HepG2 (cell line): ENCODE data around the gene CD86. TPM values are rescaled to one million over a fixed set of nuclear protein-coding genes. Genes with fewer than 3 reads are reported as not detected.

Source experiments
- ATAC-seq: fragments of 200-7000 bp; cut with Tn5 transposase; 3 replicates; pipeline ENCODE4 v1.9.1; 2020; ENCODE audit warnings: mild to moderate bottlenecking, moderate library complexity
- BruUV-seq: library from RNA; stranded (reverse); fragments of 400-500 nt; replicated peaks from 2 replicates; lab custom pipeline; 2021; lab: Mats Ljungman, UMichigan
- CTCF ChIA-PET: fragments of 300-600 bp; formaldehyde crosslinking; extraction: SDS; loops from one replicate; lab custom pipeline; 2021; ENCODE audit warnings: low total read pairs, inconsistent platforms, low intra/inter-chr PET ratio; lab: Yijun Ruan, JAX
- POLR2A ChIA-PET: fragments of 350-600 bp; sonication (Branson Sonifier 250); formaldehyde crosslinking; loops from one replicate; lab custom pipeline; 2020; ENCODE audit warnings: antibody characterized with exemption, inconsistent platforms; lab: Yijun Ruan, JAX
- DNase-seq: peaks from one replicate; pipeline ENCODE4 v3.0.0-alpha.2; 2015; ENCODE audit warnings: low spot score
- FAIRE-seq: peaks from 3 replicates; lab custom pipeline; 2011; peaks lifted over from hg19 to GRCh38; lab: Jason Lieb, UNC
- H2AFZ ChIP-seq: one replicate; pipeline ENCODE4 v1.6.1; 2011; ENCODE audit warnings: low read length, inconsistent platforms
- H3K27ac ChIP-seq: fragments of 300-600 bp; 3 replicates; pipeline ENCODE4 v1.8.0; 2011; ENCODE audit warnings: mixed run types, mild to moderate bottlenecking, mixed read lengths, low read length, inconsistent platforms; ENCODE audit not compliant: insufficient read depth; ENCODE audit errors: extremely low read length
- H3K27me3 ChIP-seq, 2 experiments: fragments of 200-600 bp in 1 of 2; 2 replicates in 1 of 2; 3 replicates in 1 of 2; pipeline versions ENCODE4 v1.6.0 to v1.8.0; 2011; ENCODE audit warnings: low read length in 2 of 2, mild to moderate bottlenecking in 2 of 2, moderate library complexity in 2 of 2, inconsistent platforms in 1 of 2; ENCODE audit not compliant: insufficient read depth in 2 of 2, control insufficient read depth in 1 of 2
- H3K36me3 ChIP-seq, 2 experiments: fragments of 200-600 bp in 1 of 2; replicated peaks in 1 of 2; 2 replicates in 1 of 2; 3 replicates in 1 of 2; pipeline versions ENCODE4 v1.5.1 to v1.8.0; 2011; ENCODE audit warnings: low read length in 2 of 2, inconsistent platforms in 1 of 2; ENCODE audit not compliant: insufficient read depth in 2 of 2, control insufficient read depth in 1 of 2
- H3K4me1 ChIP-seq: 2 replicates; pipeline ENCODE4 v1.5.1; 2012; ENCODE audit warnings: low read length, inconsistent platforms; ENCODE audit not compliant: insufficient read depth
- H3K4me2 ChIP-seq: 2 replicates; pipeline ENCODE4 v1.6.0; 2011; ENCODE audit warnings: low read depth, low read length, inconsistent platforms
- H3K4me3 ChIP-seq, 3 experiments: fragments of 200-600 bp in 1 of 3; sonication (generic), shearing (Covaris generic) in 1 of 3; replicated peaks in 1 of 3; 2 replicates each; pipeline ENCODE4 v1.5.1; 2011 to 2016; ENCODE audit warnings: low read length in 3 of 3, inconsistent platforms in 2 of 3, low read depth in 2 of 3, mild to moderate bottlenecking in 2 of 3, control low read depth in 1 of 3, mixed read lengths in 1 of 3; ENCODE audit not compliant: insufficient read depth in 1 of 3
- H3K79me2 ChIP-seq: one replicate; pipeline ENCODE4 v1.6.1; 2011; ENCODE audit warnings: low read length, inconsistent platforms; ENCODE audit not compliant: insufficient read depth
- H3K9ac ChIP-seq: 2 replicates; pipeline ENCODE4 v1.6.0; 2011; ENCODE audit warnings: mild to moderate bottlenecking, low read depth, low read length, inconsistent platforms; ENCODE audit not compliant: insufficient read depth
- H3K9me3 ChIP-seq: 2 replicates; pipeline ENCODE4 v1.5.1; 2012; ENCODE audit warnings: mild to moderate bottlenecking, low read length
- H4K20me1 ChIP-seq: 2 replicates; pipeline ENCODE4 v1.6.0; 2011; ENCODE audit warnings: inconsistent platforms, mild to moderate bottlenecking, low read length, moderate library complexity; ENCODE audit not compliant: insufficient read depth
- FOXP1 ChIP-seq, 2 experiments: fragments of 450-650 bp in 1 of 2; IDR thresholded peaks; 2 replicates each; pipeline ENCODE4 v1.6.1; 2017 to 2018; ENCODE audit warnings: antibody characterized with exemption in 1 of 2
- HMG20A ChIP-seq: IDR thresholded peaks from 2 replicates; pipeline ENCODE4 v1.6.1; 2016; ENCODE audit warnings: borderline replicate concordance
- JUNB ChIP-seq: sonication (generic); formaldehyde crosslinking; IDR thresholded peaks from 2 replicates; pipeline ENCODE4 v1.8.0; 2022; ENCODE audit warnings: missing genetic modification reagents, mild to moderate bottlenecking, borderline replicate concordance
- MXI1 ChIP-seq: IDR thresholded peaks from 3 replicates; pipeline ENCODE4 v1.6.1; 2012; ENCODE audit warnings: low read depth, low read length, inconsistent platforms, borderline replicate concordance
- NRL ChIP-seq: sonication (generic); formaldehyde crosslinking; IDR thresholded peaks from 2 replicates; pipeline ENCODE4 v1.5.0; 2020; ENCODE audit warnings: missing genetic modification reagents, mild to moderate bottlenecking, moderate library complexity, borderline replicate concordance
- RBM39 ChIP-seq: fragments of 200-400 bp; formaldehyde crosslinking; IDR thresholded peaks from one replicate; pipeline ENCODE4 v1.6.1; 2018; ENCODE audit warnings: antibody characterized with exemption, mild to moderate bottlenecking, low read depth, low read length; ENCODE audit not compliant: poor library complexity, severe bottlenecking
- SMARCC2 ChIP-seq: fragments of 450-650 bp; IDR thresholded peaks from 2 replicates; pipeline ENCODE4 v1.6.1; 2017; ENCODE audit warnings: antibody characterized with exemption, mild to moderate bottlenecking
- STAT5B ChIP-seq: sonication (generic); formaldehyde crosslinking; IDR thresholded peaks from 2 replicates; pipeline ENCODE4 v1.4.0; 2020; ENCODE audit warnings: missing genetic modification reagents
- TSC22D2 ChIP-seq: sonication (generic); formaldehyde crosslinking; IDR thresholded peaks from 2 replicates; pipeline ENCODE4 v1.5.1; 2020; ENCODE audit warnings: missing genetic modification reagents, mild to moderate bottlenecking, borderline replicate concordance
- ZFP36 ChIP-seq: fragments of 150-350 bp; IDR thresholded peaks from 2 replicates; pipeline ENCODE4 v1.6.1; 2018; ENCODE audit warnings: borderline replicate concordance, low read length, low read depth; ENCODE audit not compliant: partially characterized antibody
- ZFP62 ChIP-seq: sonication (generic); formaldehyde crosslinking; IDR thresholded peaks from 2 replicates; pipeline ENCODE4 v1.4.0; 2020; ENCODE audit warnings: missing genetic modification reagents
- ZNF460 ChIP-seq: sonication (generic); formaldehyde crosslinking; IDR thresholded peaks from 2 replicates; pipeline ENCODE4 v1.5.1; 2020; ENCODE audit warnings: missing genetic modification reagents, mild to moderate bottlenecking, borderline replicate concordance
- ZNF543 ChIP-seq: sonication (generic); formaldehyde crosslinking; IDR thresholded peaks from 2 replicates; pipeline ENCODE4 v1.4.0; 2020; ENCODE audit warnings: mild to moderate bottlenecking, missing genetic modification reagents
- ZNF547 ChIP-seq: sonication (generic); formaldehyde crosslinking; IDR thresholded peaks from 2 replicates; pipeline ENCODE4 v1.5.1; 2020; ENCODE audit warnings: mild to moderate bottlenecking, missing genetic modification reagents
- ZNF674 ChIP-seq: sonication (generic); formaldehyde crosslinking; IDR thresholded peaks from 2 replicates; pipeline ENCODE4 v1.5.0; 2020; ENCODE audit warnings: low read depth, mild to moderate bottlenecking, missing genetic modification reagents
- WGBS: methylation state at CpG from one replicate; pipeline ENCODE4 v1.1.6; 2017; ENCODE audit warnings: low lambda C conversion rate; 5-methylcytosine and 5-hydroxymethylcytosine counted together
- in situ Hi-C: cut with HindIII; loops from 2 replicates; pipeline ENCODE4 v1.10.0; 2017; ENCODE audit warnings: low pct_unique_long_range_greater_than_20kb; ENCODE audit not compliant: extremely low pct_ligation_motif_present
- intact Hi-C: fragments of 100-400 bp; cut with micrococcal nuclease; formaldehyde crosslinking; loops from one replicate; pipeline ENCODE4 v1.10.0; 2022; ENCODE audit not compliant: unreplicated experiment
- polyA plus RNA-seq, 8 experiments: library from polyadenylated mRNA; depleted of rRNA in 3 of 8; stranded (reverse) in 7 of 8; unstranded in 1 of 8; fragments of >200 nt; fragmentation: Illumina TruSeq in 4 of 8; extraction: Trizol in 4 of 8; gene quantifications; 2 replicates each; pipeline versions ENCODE4 v1.2.1 to v1.2.3, GENCODE V29; 2011 to 2016; ENCODE audit warnings: low read depth in 4 of 8, missing spikeins in 1 of 8, mixed read lengths in 1 of 8; ENCODE audit not compliant: insufficient read depth in 1 of 8
- total RNA-seq, 5 experiments: library from RNA; depleted of rRNA; stranded (reverse); fragments of >200 nt; fragmentation: Illumina TruSeq; extraction: Trizol; gene quantifications; 2 replicates each; pipeline ENCODE4 v1.2.3, GENCODE V29; 2016; ENCODE audit warnings: low read depth in 1 of 5
- TF ChIP-seq, protein P1 (sequence below): sonication (generic); formaldehyde crosslinking; IDR thresholded peaks from 2 replicates; pipeline ENCODE4 v1.8.0; 2022; ENCODE audit warnings: mild to moderate bottlenecking, missing genetic modification reagents, moderate library complexity
- TF ChIP-seq, protein P2 (sequence below): IDR thresholded peaks from 2 replicates; pipeline ENCODE4 v1.6.1; 2012; ENCODE audit warnings: inconsistent platforms
- TF ChIP-seq, protein P3 (sequence below): sonication (generic); formaldehyde crosslinking; IDR thresholded peaks from 2 replicates; pipeline ENCODE4 v1.8.1; 2023; ENCODE audit warnings: mild to moderate bottlenecking, moderate library complexity, missing genetic modification reagents

The CD86 gene
- total and polyA plus RNA-seq, 2 of the 13 experiments (the other 11 are each of a cell fraction or from before 2014, with no cell fraction given): not detected

- DNase-seq: no peak
- no peaks in the 10 kb centered on the region for H3K36me3 ChIP-seq
- POLR2A ChIA-PET: no interaction called here
- H3K4me1 ChIP-seq: no peaks in the 10 kb centered on the region
- no peak overlapping the region for H3K27ac ChIP-seq
- no peaks in the 10 kb centered on the region for H3K79me2 ChIP-seq
- H3K4me3 ChIP-seq: no peak overlapping the region
- CTCF ChIA-PET: no interaction called here
- in situ Hi-C loops: no loop called here
- no peaks in the 10 kb centered on the region for H4K20me1 ChIP-seq
- H3K4me2 ChIP-seq: no peak overlapping the region
- intact Hi-C loops: no loop called here
- H3K9ac ChIP-seq: no peak overlapping the region
- TF ChIP-seq ZNF547 (CRISPR knock-in tag) (no peak), ZNF674 (CRISPR knock-in tag) (no peak), TSC22D2 (no peak), ZNF460 (no peak), ZFP36 (no peak), HMG20A (CRISPR knock-in tag) (no peak)
- TF ChIP-seq, all 625 proteins: peak for 0
- no peak overlapping the region for H2AFZ ChIP-seq
- H3K9me3 ChIP-seq: no peaks in the 10 kb centered on the region
- FAIRE-seq (no peak), ATAC-seq (no peak)
- H3K27me3 ChIP-seq: no peaks in the 10 kb centered on the region; a peak in 1 of 5 replicates
- BruUV-seq: no TSS peak
Observed at GRCh38 chr3:122025296-122025695, 29.9 kb upstream of the CD86 start.

DNA sequence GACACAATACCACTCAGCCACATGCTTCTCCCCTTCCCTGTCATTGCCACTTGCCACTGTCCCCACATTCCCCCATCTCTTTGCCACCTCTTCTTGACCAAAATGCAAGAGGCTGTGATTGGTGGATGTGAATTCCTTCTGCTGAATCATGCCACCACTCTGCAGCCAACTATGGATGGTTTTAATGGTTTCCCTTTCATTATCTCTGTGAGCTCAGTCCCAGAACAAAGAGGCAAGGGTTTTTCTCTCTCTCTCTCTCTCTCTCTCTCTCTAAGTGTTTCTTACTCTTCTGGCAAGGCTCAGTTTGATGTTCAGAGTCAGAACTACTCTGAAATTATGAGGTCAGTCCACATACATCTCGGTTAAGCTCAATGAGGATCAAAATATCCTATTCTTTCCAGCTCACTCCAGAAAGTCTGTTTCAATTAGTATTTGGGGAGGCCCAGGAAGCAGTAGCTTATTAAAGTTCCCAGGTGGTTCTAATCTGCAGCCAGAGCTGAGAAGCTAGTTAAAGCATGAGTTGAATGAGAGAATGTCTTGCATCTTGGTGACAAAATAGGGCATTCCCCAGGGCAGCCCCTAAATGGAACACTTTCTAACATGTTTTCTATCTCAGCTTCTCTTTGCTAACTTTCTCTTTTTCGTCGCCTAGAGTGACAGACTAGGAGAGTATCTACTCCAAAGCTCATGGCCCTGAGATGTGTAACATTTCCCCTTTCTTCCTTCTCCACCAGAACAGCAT, 24.6 kb upstream of the CD86 start:
- in situ Hi-C loops: no loop called here
- POLR2A ChIA-PET: no interaction called here
- H3K4me1 ChIP-seq: no peaks in the 10 kb centered on the region
- no peak overlapping the region for H3K9ac ChIP-seq
- DNase-seq (no peak), FAIRE-seq (no peak), ATAC-seq (no peak)
- no peaks in the 10 kb centered on the region for H4K20me1 ChIP-seq
- no TSS peak for BruUV-seq
- no peak overlapping the region for H2AFZ ChIP-seq
- H3K4me3 ChIP-seq: no peak overlapping the region
- no peaks in the 10 kb centered on the region for H3K79me2 ChIP-seq
- no peak overlapping the region for H3K4me2 ChIP-seq
- H3K9me3 ChIP-seq: no peaks in the 10 kb centered on the region
- H3K27me3 ChIP-seq: no peaks in the 10 kb centered on the region
- CTCF ChIA-PET: no interaction called here
- H3K36me3 ChIP-seq: no peaks in the 10 kb centered on the region
- H3K27ac ChIP-seq: no peak overlapping the region
- intact Hi-C loops: no loop called here
- 3% methylated on average over 3 of the region's 3 CpGs for WGBS
- TF ChIP-seq, protein P1, sequence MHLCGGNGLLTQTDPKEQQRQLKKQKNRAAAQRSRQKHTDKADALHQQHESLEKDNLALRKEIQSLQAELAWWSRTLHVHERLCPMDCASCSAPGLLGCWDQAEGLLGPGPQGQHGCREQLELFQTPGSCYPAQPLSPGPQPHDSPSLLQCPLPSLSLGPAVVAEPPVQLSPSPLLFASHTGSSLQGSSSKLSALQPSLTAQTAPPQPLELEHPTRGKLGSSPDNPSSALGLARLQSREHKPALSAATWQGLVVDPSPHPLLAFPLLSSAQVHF (CRISPR knock-in tag): no peak
- TF ChIP-seq, protein P2, sequence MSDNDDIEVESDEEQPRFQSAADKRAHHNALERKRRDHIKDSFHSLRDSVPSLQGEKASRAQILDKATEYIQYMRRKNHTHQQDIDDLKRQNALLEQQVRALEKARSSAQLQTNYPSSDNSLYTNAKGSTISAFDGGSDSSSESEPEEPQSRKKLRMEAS: no peak
- no peak for TF ChIP-seq SMARCC2
- TF ChIP-seq NRL (CRISPR knock-in tag): no peak
- no peak for TF ChIP-seq ZNF543
- TF ChIP-seq, protein P3, sequence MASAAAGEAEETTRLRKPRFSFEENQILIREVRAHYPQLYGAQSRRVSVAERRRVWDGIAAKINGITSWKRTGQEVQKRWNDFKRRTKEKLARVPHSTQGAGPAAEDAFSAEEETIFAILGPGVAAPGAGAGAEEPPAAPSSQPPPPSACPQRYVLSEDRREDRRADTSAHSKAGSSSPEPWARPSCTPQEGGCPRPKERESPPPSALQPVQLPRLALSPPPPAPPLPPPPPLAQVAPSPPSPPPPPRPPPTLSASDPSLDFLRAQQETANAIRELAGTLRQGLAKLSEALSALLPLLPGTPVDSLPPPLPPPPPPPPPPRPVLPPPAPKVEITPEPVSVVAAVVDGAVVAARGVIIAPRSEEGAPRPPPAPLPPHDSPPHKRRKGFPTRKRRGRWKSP (CRISPR knock-in tag): no peak
- no peak for TF ChIP-seq FOXP1 (IDR thresholded peaks at IDR 0.05)
- TF ChIP-seq FOXP1 (CRISPR knock-in tag; IDR thresholded peaks at IDR 0.05): no peak
- TF ChIP-seq ZFP36: no peak
- TF ChIP-seq STAT5B (CRISPR knock-in tag): no peak
- TF ChIP-seq ZFP62 (CRISPR knock-in tag): no peak
- no peak for TF ChIP-seq RBM39
- TF ChIP-seq JUNB (CRISPR knock-in tag): no peak
- TF ChIP-seq MXI1: no peak
